Naive thymus-derived CD8-positive, alpha-beta T cell (primary cell): ENCODE results near the gene MBTPS2. TPM values are rescaled to one million over a fixed set of nuclear protein-coding genes. Genes with fewer than 3 reads are reported as not detected.

Experiments
- ATAC-seq, 2 donors: fragments of 150-1000 bp; cut with Tn5 transposase in 1 of 2; sonication (Bioruptor Pico), chemical (Tn5 transposase) in 1 of 2; 1 replicate in 1 of 2; 2 replicates in 1 of 2; pipeline ENCODE4 v1.10.0; 2021; ENCODE audit warnings: mild to moderate bottlenecking in 2 of 2, moderate library complexity in 2 of 2
- POLR2A ChIA-PET: fragments of 350-600 bp; sonication (Branson Sonifier 250); formaldehyde crosslinking; loops from one replicate; lab custom pipeline; 2021; ENCODE audit warnings: antibody characterized with exemption; lab: Charles Lee
- DNase-seq, 10 donors: peaks; one replicate each; pipeline versions ENCODE4 v3.0.0 to v3.0.0-alpha.2; 2020 to 2022
- H3K27ac Mint-ChIP-seq, 10 donors: one replicate each; pipeline ENCODE4 v1.8.0; 2020 to 2022; ENCODE audit warnings: mild to moderate bottlenecking in 10 of 10, mixed read lengths in 10 of 10, moderate library complexity in 4 of 10, inconsistent platforms in 1 of 10
- H3K27me3 Mint-ChIP-seq, 5 donors: one replicate each; pipeline ENCODE4 v1.8.0; 2021 to 2022; ENCODE audit warnings: mixed read lengths in 5 of 5
- H3K36me3 Mint-ChIP-seq, 3 donors: one replicate each; pipeline ENCODE4 v1.8.0; 2020 to 2022; ENCODE audit warnings: mixed read lengths in 3 of 3, mild to moderate bottlenecking in 2 of 3, inconsistent platforms in 1 of 3
- H3K4me1 Mint-ChIP-seq, 4 donors: one replicate each; pipeline ENCODE4 v1.8.0; 2021 to 2022; ENCODE audit warnings: mixed read lengths in 4 of 4
- H3K4me3 Mint-ChIP-seq, 10 donors: one replicate each; pipeline ENCODE4 v1.8.0; 2020 to 2022; ENCODE audit warnings: mild to moderate bottlenecking in 10 of 10, mixed read lengths in 10 of 10, moderate library complexity in 6 of 10, inconsistent platforms in 1 of 10
- H3K9me3 Mint-ChIP-seq, 9 donors: one replicate each; pipeline ENCODE4 v1.8.0; 2020 to 2022; ENCODE audit warnings: mixed read lengths in 9 of 9, mild to moderate bottlenecking in 3 of 9, inconsistent platforms in 1 of 9, moderate library complexity in 1 of 9
- polyA plus RNA-seq, 3 donors: library from polyadenylated mRNA; unstranded; fragments of 300-500 nt; fragmentation: Illumina TruSeq; gene quantifications; one replicate each; pipeline ENCODE4 v1.2.3, GENCODE V29; 2021
- total RNA-seq, 8 experiments: library from RNA in 2 of 8; stranded (reverse) in 2 of 8; gene quantifications; one replicate each; pipeline ENCODE4 v1.2.3 and lab custom pipeline; 2021 to 2026

Gene MBTPS2
- total and polyA plus RNA-seq, 5 experiments from 2014 or later: 2.8 to 7.7 (median 4.6) TPM

- Mint-ChIP-seq H3K4me3 (no peak overlapping the region), H3K27ac (no peak overlapping the region), H3K36me3 (no peaks in the 10 kb centered on the region), H3K9me3 (peaks cover 0 to 2% (median 0%) of the 10 kb centered on the region in 9 donors), H3K4me1 (peaks cover 0 to 2% (median 0%) of the 10 kb centered on the region in 4 donors), H3K27me3 (peaks cover 0 to 2% (median 0%) of the 10 kb centered on the region in 5 donors)
- ATAC-seq: no peak
- DNase-seq: no peak
- POLR2A ChIA-PET: no interaction called here
These were observed 17.5 kb upstream of the MBTPS2 start for GRCh38 chrX:21821875-21822274.

DNA sequence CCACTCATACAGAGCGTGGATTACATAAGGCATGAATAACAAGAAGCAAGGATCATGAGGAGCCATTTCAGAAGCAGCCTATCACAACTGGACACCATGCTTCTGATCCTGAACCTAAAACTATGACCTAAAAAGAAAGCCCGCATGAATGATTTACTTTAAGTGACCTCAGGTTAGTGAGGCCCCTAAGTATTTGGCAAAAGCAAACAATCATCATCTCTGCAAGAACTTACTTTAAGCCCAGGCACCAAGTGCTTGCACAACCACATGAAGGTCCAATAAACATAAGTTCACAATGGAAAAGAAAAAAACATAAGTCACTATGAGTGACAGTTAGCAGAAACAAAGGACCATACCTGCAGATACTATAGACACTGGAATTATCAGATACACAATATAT lies 7.9 kb upstream of the MBTPS2 start:
- POLR2A ChIA-PET: no interaction called here
- DNase-seq (no peak), ATAC-seq (no peak)
- H3K27me3 Mint-ChIP-seq: peaks cover 0 to 5% (median 0%) of the 10 kb centered on the region in 5 donors
- no peak overlapping the region for H3K27ac Mint-ChIP-seq
- no peaks in the 10 kb centered on the region for H3K4me1 Mint-ChIP-seq
- no peaks in the 10 kb centered on the region for H3K36me3 Mint-ChIP-seq
- H3K4me3 Mint-ChIP-seq: no peak overlapping the region
- H3K9me3 Mint-ChIP-seq: no peaks in the 10 kb centered on the region

- DNase-seq (no peak), ATAC-seq (no peak)
- Mint-ChIP-seq H3K4me1 (peaks cover 4 to 13% (median 9%) of the 10 kb centered on the region in 4 donors), H3K36me3 (no peaks in the 10 kb centered on the region), H3K27me3 (peaks cover 0 to 2% (median 0%) of the 10 kb centered on the region in 5 donors), H3K9me3 (no peaks in the 10 kb centered on the region), H3K4me3 (no peak overlapping the region), H3K27ac (peak overlapping the region in 1 of 10 donors; percentile 37)
- POLR2A ChIA-PET: no interaction called here
These were observed 2.4 kb upstream of the MBTPS2 start for GRCh38 chrX:21837056-21837455.

GRCh38 chrX:21838937-21839333 lies 482 bp upstream of the MBTPS2 start:
- Mint-ChIP-seq H3K9me3 (no peaks in the 10 kb centered on the region), H3K27ac (peak overlapping the region; percentile 81 to 95 (median 92)), H3K4me1 (peaks cover 4 to 13% (median 9%) of the 10 kb centered on the region in 4 donors), H3K4me3 (peak overlapping the region; percentile 86 to 93 (median 90)), H3K27me3 (no peaks in the 10 kb centered on the region), H3K36me3 (peaks cover 0 to 6% (median 0%) of the 10 kb centered on the region in 3 donors)
- DNase-seq (no peak), ATAC-seq (no peak)
- POLR2A ChIA-PET: interaction anchor here (0.7 to 1.3 kb wide), 5 partner anchors 11 to 181 kb away, joined by 3 to 6 read pairs (median 3); partner anchors contain the start of gene KLHL34

DNA sequence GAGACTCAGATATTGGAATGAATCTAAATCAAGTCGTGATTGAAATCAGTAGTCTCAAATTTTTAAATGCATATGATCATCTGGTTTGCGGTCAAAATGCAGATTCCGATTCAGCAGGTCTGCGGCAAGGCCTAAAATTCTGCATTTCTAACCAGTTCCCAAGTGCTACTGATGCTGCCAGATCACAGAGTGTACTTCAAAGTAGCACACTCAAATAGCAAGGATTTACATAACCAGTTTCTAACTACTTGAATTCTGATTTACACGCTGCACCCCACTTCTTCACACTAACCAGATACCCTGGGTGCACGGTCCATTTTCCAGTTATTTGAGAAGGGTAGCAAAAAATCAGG lies 752 bp downstream of the MBTPS2 start:
- Mint-ChIP-seq H3K4me1 (peaks cover 4 to 13% (median 10%) of the 10 kb centered on the region in 4 donors), H3K9me3 (peaks cover 0 to 1% (median 0%) of the 10 kb centered on the region in 9 donors), H3K27ac (peak overlapping the region; percentile 74 to 94 (median 89)), H3K27me3 (no peaks in the 10 kb centered on the region), H3K4me3 (peak overlapping the region; percentile 86 to 93 (median 90)), H3K36me3 (peaks cover 0 to 11% (median 0%) of the 10 kb centered on the region in 3 donors)
- ATAC-seq (peak in 1 of 2 donors; percentile 9), DNase-seq (peak in 1 of 10 donors; percentile 8)
- POLR2A ChIA-PET: interaction anchor here (0.6 kb wide), 2 partner anchors 237 to 847 kb away, joined by 3 read pairs; no protein-coding TSS in a partner anchor

DNA sequence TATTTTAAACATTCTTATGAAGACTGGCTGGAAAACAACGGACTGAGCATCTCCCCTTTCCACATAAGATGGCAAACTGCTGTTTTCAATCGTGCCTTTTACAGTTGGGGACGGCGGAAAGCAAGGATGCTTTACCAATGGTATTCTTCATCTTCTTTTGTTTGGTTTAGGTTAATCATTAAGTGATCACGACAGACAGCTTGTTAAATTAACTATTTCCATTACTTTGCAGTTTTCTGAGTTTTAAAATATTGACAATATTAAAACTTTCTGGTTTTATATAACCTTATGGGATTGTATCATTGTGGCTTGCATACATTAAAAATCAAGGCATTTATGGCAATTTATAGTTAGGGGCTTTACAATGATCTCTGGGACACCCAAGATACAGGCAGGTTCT lies 3.8 kb downstream of the MBTPS2 start:
- H3K4me1 Mint-ChIP-seq: peaks cover 5 to 14% (median 10%) of the 10 kb centered on the region in 4 donors
- ATAC-seq (no peak), DNase-seq (no peak)
- H3K27me3 Mint-ChIP-seq: no peaks in the 10 kb centered on the region
- H3K27ac Mint-ChIP-seq: no peak overlapping the region
- H3K4me3 Mint-ChIP-seq: no peak overlapping the region
- peaks cover 4 to 30% (median 9%) of the 10 kb centered on the region in 3 donors for H3K36me3 Mint-ChIP-seq
- POLR2A ChIA-PET: no interaction called here
- H3K9me3 Mint-ChIP-seq: peaks cover 0 to 2% (median 0%) of the 10 kb centered on the region in 9 donors

GRCh38 chrX:21845096-21845495 lies 5.7 kb downstream of the MBTPS2 start:
- POLR2A ChIA-PET: no interaction called here
- Mint-ChIP-seq H3K27ac (no peak overlapping the region), H3K27me3 (no peaks in the 10 kb centered on the region), H3K9me3 (peaks cover 0 to 2% (median 0%) of the 10 kb centered on the region in 9 donors), H3K4me3 (no peak overlapping the region), H3K36me3 (peaks cover 4 to 30% (median 9%) of the 10 kb centered on the region in 3 donors), H3K4me1 (peaks cover 5 to 14% (median 9%) of the 10 kb centered on the region in 4 donors)
- ATAC-seq: no peak
- DNase-seq: no peak

DNA sequence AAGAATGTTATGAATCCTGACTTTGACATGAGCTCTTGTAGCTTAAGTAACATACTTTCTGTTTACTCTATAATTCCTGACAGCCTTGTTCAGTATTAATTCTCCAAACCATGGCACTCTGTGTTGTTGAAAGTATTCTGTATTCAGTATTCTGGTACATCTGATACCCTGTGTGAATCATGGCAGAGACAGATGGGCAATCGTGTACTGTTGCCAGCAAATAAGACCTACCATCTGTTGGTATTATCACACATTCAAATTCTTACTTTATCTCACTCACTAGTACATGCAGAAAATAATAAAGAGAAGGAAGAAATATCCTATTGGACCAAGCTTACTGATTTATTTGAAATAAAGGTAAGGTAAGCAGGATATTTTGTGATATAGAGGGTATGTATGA lies 7.9 kb downstream of the MBTPS2 start:
- Mint-ChIP-seq H3K4me3 (no peak overlapping the region), H3K36me3 (peaks cover 4 to 40% (median 9%) of the 10 kb centered on the region in 3 donors), H3K27me3 (no peaks in the 10 kb centered on the region), H3K4me1 (peaks cover 0 to 2% (median 2%) of the 10 kb centered on the region in 4 donors), H3K27ac (no peak overlapping the region), H3K9me3 (peaks cover 0 to 2% (median 0%) of the 10 kb centered on the region in 9 donors)
- DNase-seq: no peak
- POLR2A ChIA-PET: no interaction called here
- ATAC-seq: no peak

DNA sequence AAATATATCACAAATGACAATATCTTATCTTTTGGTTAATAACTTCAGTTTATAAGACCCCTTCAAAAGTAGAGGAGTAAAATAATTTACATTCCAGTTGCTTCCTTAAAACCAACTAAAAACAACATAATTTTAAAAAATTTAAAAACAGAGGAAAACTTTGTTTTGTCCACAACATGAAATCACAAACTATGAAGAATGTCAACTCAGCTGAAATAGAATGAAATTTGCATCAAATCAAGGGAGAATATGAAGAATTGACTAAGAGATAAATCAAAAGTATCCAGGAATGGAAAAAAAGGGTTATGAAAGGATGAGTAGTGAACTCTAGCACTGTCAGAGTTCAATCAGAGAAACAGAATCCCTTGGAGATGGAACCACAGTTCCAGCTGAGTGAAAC lies 14.2 kb downstream of the MBTPS2 start:
- peaks cover 0 to 6% (median under 1%) of the 10 kb centered on the region in 4 donors for H3K4me1 Mint-ChIP-seq
- no peaks in the 10 kb centered on the region for H3K9me3 Mint-ChIP-seq
- H3K4me3 Mint-ChIP-seq: no peak overlapping the region
- DNase-seq (no peak), ATAC-seq (no peak)
- peaks cover 4 to 55% (median 15%) of the 10 kb centered on the region in 3 donors for H3K36me3 Mint-ChIP-seq
- no peaks in the 10 kb centered on the region for H3K27me3 Mint-ChIP-seq
- POLR2A ChIA-PET: no interaction called here
- H3K27ac Mint-ChIP-seq: no peak overlapping the region

DNA sequence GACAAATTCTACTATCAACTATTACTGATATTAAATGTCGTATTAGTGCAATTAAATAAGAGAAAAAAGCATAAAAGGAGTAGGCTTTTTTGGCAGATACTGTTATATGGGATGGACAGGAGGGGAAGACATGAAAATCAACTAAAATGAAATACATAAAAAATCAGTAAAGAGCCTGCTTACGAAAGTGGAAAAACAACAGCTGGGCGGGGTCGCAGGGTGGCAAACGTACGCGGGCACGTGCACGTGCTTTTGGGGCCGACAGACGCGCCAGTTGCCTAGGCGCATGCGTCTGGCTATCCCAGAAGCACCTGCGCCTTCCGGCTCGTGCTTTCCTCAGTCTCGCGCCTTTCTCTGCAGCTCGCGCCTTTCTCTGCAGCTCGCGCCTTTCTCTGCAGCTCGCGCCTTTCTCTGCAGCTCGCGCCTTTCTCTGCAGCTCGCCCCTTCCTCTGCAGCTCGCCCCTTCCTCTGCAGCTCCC lies 16.6 kb downstream of the MBTPS2 start, which contains the start of gene YY2:
YY2 (plus strand) TSS at position 51 of the 479 bp plus-strand sequence. CDS start 498 bp downstream, outside the sequence.
- no peaks in the 10 kb centered on the region for H3K27me3 Mint-ChIP-seq
- POLR2A ChIA-PET: no interaction called here

DNA sequence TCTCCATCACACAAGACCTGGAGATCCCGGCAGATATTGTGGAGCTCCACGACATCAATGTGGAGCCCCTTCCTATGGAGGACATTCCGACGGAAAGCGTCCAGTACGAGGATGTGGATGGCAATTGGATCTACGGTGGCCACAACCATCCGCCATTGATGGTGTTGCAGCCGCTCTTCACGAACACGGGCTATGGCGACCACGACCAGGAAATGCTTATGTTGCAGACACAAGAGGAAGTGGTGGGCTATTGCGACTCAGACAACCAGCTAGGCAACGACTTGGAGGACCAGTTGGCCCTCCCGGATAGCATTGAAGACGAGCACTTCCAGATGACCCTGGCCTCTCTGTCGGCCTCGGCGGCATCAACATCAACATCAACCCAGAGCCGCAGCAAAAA lies 17.1 kb downstream of the MBTPS2 start:
- DNase-seq (no peak), ATAC-seq (no peak)
- POLR2A ChIA-PET: no interaction called here
- Mint-ChIP-seq H3K4me1 (peaks cover 0 to 6% (median 3%) of the 10 kb centered on the region in 4 donors), H3K9me3 (no peaks in the 10 kb centered on the region), H3K27ac (no peak overlapping the region), H3K36me3 (peaks cover 4 to 49% (median 15%) of the 10 kb centered on the region in 3 donors), H3K4me3 (no peak overlapping the region), H3K27me3 (no peaks in the 10 kb centered on the region)

More for the DNA sequence above, 16.6 kb downstream of the MBTPS2 start, which contains the start of gene YY2:
- ATAC-seq (no peak), DNase-seq (no peak)
- H3K4me1 Mint-ChIP-seq: peaks cover 0 to 6% (median 3%) of the 10 kb centered on the region in 4 donors
- H3K4me3 Mint-ChIP-seq: no peak within 1 kb of the TSS
- no peaks in the 10 kb centered on the region for H3K9me3 Mint-ChIP-seq
- H3K36me3 Mint-ChIP-seq: peaks cover 4 to 55% (median 15%) of the 10 kb centered on the region in 3 donors
- H3K27ac Mint-ChIP-seq: no peak within 1 kb of the TSS

GRCh38 chrX:21863241-21863640 lies 23.8 kb downstream of the MBTPS2 start:
- H3K27me3 Mint-ChIP-seq: no peaks in the 10 kb centered on the region
- no peaks in the 10 kb centered on the region for H3K9me3 Mint-ChIP-seq
- no peak for DNase-seq
- POLR2A ChIA-PET: no interaction called here
- H3K4me3 Mint-ChIP-seq: no peak overlapping the region
- H3K36me3 Mint-ChIP-seq: peaks cover 0 to 5% (median under 1%) of the 10 kb centered on the region in 3 donors
- H3K4me1 Mint-ChIP-seq: peaks cover 0 to 11% (median 2%) of the 10 kb centered on the region in 4 donors
- ATAC-seq: no peak
- no peak overlapping the region for H3K27ac Mint-ChIP-seq

GRCh38 chrX:21865436-21865835 lies 26.0 kb downstream of the MBTPS2 start:
- DNase-seq (no peak), ATAC-seq (no peak)
- Mint-ChIP-seq H3K4me3 (no peak overlapping the region), H3K36me3 (peaks cover 0 to 10% (median 4%) of the 10 kb centered on the region in 3 donors), H3K4me1 (peaks cover 0 to 12% (median 1%) of the 10 kb centered on the region in 4 donors), H3K27me3 (no peaks in the 10 kb centered on the region), H3K9me3 (no peaks in the 10 kb centered on the region), H3K27ac (peak overlapping the region in 1 of 10 donors; percentile 29)
- POLR2A ChIA-PET: no interaction called here
